HG02642 (cell line): Measurements from ENCODE around the gene IFT88.

Source experiments
- ATAC-seq: cut with Tn5 transposase; IDR thresholded peaks from one replicate; pipeline ENCODE4 v1.9.1; 2021; ENCODE audit warnings: mild to moderate bottlenecking; ENCODE audit not compliant: unreplicated experiment, poor library complexity

IFT88 gene

DNA sequence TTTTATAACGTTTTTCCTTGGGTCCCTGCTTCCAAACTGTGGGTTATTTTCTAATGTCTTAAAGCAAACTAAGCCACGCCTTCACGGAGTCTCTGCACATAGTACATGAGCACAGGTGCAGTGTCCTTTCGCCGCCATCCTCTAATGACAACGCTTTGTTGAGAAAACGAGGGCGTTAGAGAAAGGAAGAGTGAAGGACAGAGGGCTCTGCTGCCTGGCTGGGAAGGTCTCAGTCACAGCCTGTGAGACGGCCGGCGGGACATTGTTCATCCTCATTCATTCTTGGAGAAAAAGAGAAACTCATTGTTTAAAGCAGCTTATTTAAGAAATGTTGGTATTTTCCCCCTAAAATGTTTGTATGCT lies 146.0 kb downstream of the IFT88 start:
- no peak for ATAC-seq

DNA sequence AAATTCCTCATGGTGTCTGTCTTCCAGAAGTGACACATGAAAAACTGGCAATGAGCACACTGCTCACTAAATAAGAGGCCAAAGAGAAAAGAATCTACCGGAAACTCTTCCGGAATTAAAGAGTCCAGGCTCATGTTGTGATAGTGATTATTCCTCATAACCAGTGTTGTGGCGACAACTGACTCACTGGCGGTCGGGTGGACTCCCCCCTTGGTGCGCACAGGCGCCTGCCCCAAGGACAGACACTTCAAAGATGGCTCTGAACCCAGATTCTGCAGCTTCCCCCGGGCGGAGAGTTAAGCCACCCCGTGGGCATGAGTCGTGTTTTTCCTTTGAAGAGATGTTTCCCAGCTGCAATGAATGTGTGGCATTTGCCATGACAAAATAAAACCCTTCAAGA lies 146.8 kb downstream of the IFT88 start:
- ATAC-seq, result no peak

DNA sequence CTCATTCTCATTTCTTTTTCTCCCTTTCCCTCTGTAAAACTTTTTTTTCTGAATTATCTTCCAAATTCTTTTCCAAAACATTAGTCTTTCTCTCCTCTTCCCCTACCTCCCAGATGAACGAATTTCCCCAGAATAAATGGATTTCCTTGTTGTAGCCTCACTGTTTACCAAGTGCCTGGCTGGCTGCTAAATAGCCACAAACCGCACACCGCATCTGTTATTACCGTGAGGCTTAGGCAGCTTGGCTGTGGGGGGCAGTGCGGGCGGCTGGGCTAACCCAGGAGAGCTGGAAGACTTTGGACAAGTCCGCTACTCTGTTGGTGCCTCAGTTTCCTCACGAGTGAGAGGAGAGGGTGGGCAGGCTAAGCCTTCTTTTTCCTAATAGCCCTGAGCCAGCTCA lies 147.2 kb downstream of the IFT88 start:
- no peak for ATAC-seq

DNA sequence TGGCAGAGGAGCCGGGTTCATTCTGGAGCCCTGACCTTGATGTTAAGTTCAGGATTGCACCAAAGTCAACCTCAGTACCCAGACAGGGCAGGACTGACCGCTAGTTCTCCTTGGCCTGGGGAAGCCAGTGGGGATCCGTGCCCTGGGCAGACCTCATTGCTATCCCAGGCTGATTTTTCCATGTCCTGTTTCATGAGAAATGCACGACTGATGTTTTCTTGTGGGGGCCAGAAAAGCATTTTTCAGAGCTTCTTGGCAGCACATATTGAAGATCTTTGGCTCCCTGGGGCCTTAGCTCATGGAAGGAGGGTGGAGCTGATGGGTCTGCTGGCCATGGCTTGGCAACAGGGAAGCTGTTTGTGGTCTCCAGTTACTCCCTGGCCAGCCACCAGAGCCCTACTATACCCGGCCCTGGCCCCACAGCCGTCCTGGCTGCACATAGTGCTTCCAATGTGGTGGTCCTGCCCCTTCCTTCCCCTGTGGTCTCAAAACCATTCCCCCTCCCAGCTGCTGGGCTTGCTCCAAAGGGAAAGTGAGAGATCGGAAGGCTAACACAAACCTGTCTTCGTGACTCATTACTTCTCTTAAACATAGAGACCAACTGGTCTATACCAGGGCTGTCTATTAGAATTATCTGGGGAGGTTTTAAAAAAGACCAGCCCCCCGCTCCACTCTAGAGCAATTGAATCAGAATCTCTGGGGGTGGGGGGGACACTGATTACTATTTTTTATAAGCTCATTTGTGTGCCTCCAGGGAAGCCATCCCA lies 147.8 kb downstream of the IFT88 start:
- ATAC-seq, result no peak

DNA sequence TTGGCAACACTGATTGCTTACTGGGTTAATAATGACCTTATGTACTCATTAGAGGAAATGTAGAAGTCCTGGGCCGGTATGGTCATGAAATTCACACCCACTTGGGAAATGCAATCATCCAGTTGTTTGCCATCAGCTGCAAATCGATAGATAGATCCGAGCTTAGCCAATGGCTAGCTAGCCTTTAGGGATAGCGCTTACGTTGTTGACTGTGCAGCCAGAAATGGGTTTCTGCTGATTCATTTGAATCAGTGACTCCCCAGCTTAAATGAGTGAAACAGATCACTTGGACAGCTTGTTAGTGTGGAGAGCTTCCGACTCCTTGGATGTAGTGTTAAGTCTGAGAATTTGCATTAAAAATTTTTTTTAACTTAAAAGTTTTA lies 148.4 kb downstream of the IFT88 start:
- ATAC-seq, result no peak

DNA sequence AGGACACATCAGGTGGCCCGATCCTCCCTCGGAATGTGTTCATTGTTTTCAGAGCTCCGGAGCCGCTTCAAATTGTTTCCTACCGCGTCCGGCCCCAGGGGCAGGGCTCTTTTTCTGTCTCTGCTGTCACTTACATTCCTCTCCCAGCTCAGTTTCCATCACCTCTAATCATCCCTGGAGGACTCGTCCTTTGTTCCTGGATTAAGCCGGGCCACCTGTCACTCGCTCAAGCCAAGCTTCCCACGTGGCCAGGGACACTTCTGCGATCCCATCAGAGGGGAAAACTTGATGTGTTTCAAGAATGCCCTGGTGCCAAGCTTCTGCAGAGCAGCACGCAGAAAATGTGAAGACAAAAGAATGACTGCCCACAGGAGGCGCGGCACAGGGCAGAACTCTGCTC lies 150.0 kb downstream of the IFT88 start:
- no peak for ATAC-seq

DNA sequence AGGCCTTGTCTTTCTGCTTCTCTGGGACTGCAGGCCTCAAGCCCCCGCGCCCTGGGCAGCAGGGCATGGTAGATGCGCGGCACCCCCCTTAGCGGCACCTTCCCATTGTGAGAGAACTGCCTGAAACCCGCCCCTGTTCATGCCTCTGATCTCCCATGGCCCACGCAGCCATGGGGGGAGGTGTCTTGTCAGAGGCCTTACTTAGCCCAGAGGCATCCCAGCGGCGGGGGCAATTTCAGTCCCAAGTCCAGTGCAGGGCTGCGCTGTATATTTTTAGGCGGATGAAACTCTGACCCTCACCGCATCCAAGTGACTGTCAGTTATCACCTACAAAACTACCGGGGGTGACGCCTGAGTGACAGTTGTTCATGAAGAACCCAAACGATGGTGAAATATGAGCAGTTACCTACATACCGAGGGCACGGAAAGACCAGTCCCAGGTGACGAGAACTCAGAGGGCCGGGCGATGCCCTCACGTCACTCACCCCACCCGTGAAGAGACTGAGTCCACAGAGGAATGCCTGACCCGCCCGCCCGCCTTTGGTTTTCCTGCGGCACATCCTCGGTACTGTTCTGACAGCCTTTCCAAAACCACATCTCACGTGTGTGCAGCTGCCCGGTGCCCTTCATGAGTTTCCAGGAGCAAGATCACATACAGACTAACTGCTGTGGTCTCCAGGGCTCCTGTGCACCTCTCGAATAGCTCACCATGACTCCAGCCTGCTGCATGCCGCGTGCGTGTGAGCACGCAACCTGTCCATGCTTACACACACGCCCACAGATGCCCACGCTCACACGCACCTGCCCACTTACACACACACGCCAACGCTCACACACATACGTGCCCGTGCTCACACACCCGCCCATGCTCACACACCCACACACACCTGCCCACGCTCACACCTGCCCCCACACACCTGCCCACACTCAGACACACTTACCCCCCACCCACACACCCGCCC lies 150.9 kb downstream of the IFT88 start:
- no peak for ATAC-seq

DNA sequence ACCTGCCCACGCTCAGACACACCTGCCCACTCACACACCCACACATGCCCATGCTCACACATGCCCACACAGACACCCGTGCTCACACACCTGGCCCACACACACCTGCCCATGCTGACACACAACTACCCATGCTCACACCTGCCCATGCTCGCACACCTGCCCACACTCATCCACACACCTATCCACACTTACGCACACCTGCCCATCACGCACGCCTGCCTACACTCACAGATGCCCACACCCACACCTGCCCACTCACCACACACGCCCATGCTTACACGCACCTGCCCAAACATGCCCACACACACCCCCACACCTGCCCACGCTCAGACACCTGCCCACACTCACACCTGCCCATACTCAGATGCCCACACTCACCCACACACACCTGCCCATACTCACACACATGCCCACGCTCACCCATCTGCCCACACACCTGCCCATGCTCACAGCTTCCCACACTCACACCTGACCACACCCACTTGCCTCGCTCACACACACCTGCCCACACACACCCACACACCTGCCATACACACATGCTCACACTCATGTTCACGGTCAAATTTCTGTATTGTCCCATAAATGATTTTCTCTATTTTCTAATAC lies 152.1 kb downstream of the IFT88 start:
- no peak for ATAC-seq

DNA sequence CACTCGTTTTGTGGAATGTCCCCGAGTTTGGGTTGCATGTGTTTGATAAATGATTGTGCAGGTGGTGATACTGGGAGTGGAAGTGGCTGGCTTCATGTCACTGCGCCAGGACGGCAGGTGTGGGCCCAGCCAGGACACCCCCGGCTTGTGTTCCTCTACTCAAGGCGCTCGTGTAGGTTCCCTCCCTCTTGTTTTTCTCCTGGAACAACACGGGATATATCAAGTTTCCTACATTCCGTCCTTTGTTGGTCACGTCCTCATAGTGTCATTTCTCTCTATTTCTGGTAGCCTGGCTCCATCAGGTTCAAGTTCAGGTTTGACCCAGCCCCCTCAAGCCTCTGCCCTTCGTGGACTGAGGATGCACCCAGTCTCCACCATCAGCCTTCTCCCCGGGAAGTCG lies 152.8 kb downstream of the IFT88 start:
- no peak for ATAC-seq

DNA sequence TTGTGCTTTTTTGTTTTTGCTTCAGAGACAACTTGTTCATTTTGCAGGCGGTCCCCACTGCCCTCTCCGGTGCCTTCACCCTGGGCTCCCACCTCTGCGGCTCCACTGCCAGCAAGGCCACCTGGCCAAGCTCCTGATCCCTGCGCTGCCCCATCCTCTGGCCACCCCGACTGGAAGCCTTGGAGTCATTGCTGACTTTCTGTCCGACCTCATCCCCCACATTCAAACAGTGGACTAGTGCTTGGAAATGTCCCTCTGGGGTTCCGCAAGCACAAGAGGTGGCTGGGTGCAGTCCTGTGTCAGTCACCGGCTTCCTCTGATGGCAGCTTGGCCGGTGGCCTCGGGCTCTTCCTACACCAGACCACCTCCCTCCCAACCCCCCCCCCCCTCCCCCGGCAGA lies 153.5 kb downstream of the IFT88 start:
- no peak for ATAC-seq

DNA sequence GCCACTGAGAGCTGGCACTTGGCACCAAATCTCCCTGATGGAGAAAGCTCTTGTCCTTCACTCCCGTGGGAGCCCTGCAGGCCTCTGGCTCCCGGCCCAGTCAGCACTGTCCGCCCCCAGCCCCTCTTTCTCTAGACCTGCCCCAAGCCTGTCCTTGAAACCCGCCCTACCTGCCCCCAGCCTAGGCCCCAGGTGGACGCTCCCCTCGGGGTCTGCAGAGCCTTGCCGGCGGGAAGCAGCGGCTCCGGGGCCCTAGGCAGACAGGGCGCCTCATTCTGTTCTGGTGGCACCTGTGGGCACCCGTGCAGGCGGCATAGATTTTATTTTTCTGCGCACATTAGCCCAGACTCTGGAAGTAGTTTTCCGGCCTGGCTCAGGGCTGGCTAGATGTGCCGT lies 154.1 kb downstream of the IFT88 start:
- ATAC-seq, result no peak

DNA sequence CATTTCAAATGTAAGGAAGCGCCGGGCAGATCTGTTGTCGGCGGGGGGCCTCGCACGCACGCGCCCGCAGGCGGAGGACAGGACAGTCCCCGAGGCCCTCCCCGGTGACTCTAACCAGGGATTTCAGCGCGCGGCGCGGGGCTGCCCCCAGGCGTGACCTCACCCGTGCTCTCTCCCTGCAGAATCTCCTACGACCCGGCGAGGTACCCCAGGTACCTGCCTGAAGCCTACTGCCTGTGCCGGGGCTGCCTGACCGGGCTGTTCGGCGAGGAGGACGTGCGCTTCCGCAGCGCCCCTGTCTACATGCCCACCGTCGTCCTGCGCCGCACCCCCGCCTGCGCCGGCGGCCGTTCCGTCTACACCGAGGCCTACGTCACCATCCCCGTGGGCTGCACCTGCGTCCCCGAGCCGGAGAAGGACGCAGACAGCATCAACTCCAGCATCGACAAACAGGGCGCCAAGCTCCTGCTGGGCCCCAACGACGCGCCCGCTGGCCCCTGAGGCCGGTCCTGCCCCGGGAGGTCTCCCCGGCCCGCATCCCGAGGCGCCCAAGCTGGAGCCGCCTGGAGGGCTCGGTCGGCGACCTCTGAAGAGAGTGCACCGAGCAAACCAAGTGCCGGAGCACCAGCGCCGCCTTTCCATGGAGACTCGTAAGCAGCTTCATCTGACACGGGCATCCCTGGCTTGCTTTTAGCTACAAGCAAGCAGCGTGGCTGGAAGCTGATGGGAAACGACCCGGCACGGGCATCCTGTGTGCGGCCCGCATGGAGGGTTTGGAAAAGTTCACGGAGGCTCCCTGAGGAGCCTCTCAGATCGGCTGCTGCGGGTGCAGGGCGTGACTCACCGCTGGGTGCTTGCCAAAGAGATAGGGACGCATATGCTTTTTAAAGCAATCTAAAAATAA lies 154.7 kb downstream of the IFT88 start:
- no peak for ATAC-seq

DNA sequence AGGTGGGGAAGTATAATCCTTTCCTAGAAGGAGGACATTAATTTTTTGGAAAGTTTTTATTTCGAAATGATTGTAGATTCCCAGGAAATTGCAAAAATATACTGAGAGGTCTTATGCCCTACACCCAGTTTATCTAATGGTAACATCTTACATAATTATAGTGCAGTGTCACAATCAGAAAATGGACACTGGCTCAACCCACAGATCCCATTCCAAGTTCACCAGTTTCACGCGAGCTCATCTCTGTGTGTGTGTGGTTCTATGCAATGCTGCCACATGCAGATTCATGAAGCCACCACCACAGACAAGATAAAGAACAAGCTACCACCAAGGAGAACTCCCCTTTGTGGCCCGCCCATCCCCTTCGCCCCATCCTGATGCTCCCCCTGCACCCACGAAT lies 160.9 kb downstream of the IFT88 start:
- no peak for ATAC-seq

DNA sequence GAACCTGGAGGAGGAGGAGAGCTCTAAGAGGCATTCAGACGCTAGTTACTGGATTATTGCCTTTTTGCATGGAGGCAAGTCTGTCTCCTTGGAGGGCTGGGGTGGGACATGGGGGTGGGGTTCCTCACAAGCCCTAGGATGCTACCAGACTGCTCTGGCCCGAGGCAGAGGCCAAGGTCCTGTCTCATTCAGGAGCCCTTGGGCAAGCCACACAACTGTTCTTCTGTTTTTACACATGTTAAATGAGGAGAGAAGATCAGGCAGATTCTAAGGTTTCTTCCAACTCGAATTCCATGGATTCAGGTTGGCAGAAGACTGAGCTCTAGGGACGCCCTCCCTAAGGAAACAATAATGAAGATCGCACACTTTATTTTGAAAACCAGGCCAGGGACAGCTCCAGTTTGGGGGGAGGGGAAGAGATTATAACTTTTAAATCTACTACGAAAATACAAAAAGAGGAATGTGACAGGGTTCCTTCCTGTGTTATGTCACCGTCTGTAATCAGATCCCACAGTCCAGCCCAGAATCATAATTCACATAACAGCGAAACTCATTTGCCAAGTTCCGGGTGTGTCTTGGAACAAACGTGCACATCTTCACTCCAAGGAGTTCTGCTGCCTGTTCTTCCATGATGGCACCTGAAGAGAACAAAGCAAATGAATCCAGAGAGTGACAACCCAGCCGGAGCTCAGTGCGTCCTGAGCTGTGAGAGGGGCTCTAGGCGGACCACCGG lies 161.8 kb downstream of the IFT88 start:
- no peak for ATAC-seq

DNA sequence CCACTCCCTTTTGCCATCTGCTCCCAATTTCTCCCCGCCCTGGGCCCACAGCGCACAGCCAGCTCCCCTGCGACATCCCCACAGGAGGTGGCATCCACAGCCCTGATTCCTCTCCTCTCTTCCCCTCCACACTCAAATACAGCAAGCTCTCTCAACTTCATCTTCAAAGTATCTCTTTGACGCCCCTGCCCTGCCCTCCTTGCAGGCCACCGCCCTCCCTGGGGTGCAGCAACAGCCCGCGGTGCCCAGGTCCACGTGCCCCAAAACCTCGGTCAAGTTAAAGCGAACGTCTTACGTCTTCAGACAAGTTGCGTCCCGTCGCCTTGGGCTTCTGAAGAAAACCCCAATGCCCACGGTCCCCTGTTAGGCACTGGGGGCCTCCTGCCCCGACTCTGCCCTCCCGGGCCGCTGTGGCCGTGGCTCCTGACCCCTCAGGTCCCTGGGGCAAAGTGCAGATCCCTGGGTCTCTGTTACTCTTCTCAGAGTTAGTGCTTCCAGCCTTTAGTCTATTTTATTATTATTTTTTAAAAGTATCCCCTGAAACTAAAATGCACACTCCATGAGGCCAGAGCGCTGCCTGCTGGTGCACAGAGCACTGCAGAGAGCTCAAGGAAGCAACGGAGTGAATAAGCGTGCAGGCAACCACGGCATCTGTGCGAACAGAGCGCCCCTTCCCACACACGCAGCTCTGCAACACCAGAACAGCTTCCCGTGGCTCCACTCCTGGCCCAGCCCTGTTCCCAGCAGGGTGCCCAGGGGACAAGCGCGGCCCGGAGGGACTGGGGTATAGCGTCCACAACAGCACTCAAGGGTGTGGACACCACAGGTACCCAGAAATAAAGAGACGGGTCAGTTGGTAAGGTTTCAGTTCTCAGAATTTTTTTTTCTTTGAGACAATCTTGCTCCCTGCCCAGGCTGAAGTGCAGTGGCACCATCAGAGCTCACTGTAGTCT lies 163.0 kb downstream of the IFT88 start:
- ATAC-seq, result no peak

DNA sequence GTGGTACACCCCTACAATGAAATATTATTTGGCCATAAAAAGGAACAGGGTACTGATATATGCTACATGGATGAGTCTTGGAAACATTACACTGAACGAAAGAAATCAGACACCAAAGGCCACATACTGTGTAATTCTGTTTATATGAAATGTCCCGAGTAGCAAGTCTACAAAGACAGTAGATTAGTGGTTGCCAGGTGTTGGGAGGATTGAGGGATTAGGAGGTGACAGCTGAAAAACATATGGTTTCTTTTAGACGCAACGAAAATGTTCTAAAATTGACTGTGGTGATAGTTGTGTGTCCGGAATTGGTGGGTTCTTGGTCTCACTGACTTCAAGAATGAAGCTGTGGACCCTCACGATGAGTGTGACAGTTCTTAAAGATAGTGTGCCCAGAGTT lies 171.7 kb downstream of the IFT88 start:
- ATAC-seq, result no peak

DNA sequence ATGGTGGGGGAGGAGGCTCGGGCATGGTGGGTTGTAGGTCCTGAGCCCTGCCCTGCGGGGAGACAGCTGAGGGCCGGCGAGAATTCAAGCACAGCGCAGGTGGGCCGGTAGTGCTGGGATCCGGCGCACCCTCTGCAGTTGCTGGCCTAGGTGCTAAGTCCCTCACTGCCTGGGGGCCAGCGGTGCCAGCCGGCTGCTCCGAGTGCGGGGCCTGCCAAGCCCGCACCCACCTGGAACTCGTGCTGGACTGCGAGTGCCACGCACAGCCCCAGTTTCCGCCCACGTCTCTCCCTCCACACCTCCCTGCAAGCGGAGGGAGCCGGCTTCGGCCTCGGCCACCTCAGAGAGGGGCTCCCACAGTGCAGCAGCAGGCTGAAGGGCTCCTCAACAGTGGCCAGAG lies 173.1 kb downstream of the IFT88 start:
- ATAC-seq, result no peak
